Measurements from ENCODE around the gene VMP1. TPM values are rescaled to one million over a fixed set of nuclear protein-coding genes. Genes with fewer than 3 reads are reported as not detected.

The VMP1 gene
- total RNA-seq, 1 experiment from 2014 or later: 277 TPM

GRCh38 chr17:59814276-59814675 is 106.8 kb downstream of the VMP1 start:
- Histone ChIP-seq H3K4me2 (ENCODE audit: low read length) (no peak overlapping the region), H2AFZ (ENCODE audit: low read length) (no peak overlapping the region), H3K27ac (ENCODE audit: low read length) (no peak overlapping the region), H4K20me1 (ENCODE audit: low read length) (no peaks in the 10 kb centered on the region), H3K9me2 (replicated peaks; ENCODE audit: low read length) (no peaks in the 10 kb centered on the region), H3K9me3 (ENCODE audit: low read length) (no peaks in the 10 kb centered on the region), H3K27me3 (ENCODE audit: low read length) (no peaks in the 10 kb centered on the region), H3K79me2 (ENCODE audit: low read length) (no peaks in the 10 kb centered on the region), H3K4me1 (ENCODE audit: insufficient read depth, low read length) (peaks cover 12% of the 10 kb centered on the region; the same call in 1 of the 2 replicates), H3F3A (ENCODE audit: low read length, unreplicated experiment) (no peaks in the 10 kb centered on the region), H3K36me3 (ENCODE audit: low read depth, low read length) (peaks cover 4% of the 10 kb centered on the region; the same call in 1 of the 2 replicates), H3K9ac (ENCODE audit: low read length) (no peak overlapping the region), H3K4me3 (ENCODE audit: low read length) (no peak overlapping the region)
- no peak for TF ChIP-seq EZH2 (IDR thresholded peaks at IDR 0.05; ENCODE audit: low read length, unreplicated experiment)
- no peak for TF ChIP-seq EZH2phosphoT487 (IDR thresholded peaks at IDR 0.05; ENCODE audit: borderline replicate concordance, low read length)
- TF ChIP-seq CTCF (conservative IDR thresholded peaks at IDR 0.05; ENCODE audit: low read depth, low read length): no peak
- CTCF ChIA-PET: no interaction called here
- ATAC-seq: no peak
- POLR2A ChIA-PET (ENCODE audit: unreplicated experiment): interaction anchor here (0.6 kb wide), 1 partner anchor 271 kb away, joined by 3 read pairs; no protein-coding TSS in a partner anchor
- no TSS peak for BruUV-seq (replicated peaks)
- no peak for DNase-seq
- intact Hi-C loops (cut with micrococcal nuclease): no loop called here

GRCh38 chr17:59814685-59815084 is 107.2 kb downstream of the VMP1 start:
- H3K4me2 ChIP-seq (ENCODE audit: low read length): no peak overlapping the region
- ChIA-PET CTCF (no interaction called here), POLR2A (ENCODE audit: unreplicated experiment) (interaction anchor here (0.6 kb wide), 1 partner anchor 272 kb away, joined by 3 read pairs; no protein-coding TSS in a partner anchor)
- H3K4me3 ChIP-seq (ENCODE audit: low read length): no peak overlapping the region
- no peak overlapping the region for H3K9ac ChIP-seq (ENCODE audit: low read length)
- H3K4me1 ChIP-seq (ENCODE audit: insufficient read depth, low read length): peaks cover 12% of the 10 kb centered on the region; the same call in 1 of the 2 replicates
- DNase-seq (no peak), ATAC-seq (no peak)
- intact Hi-C loops (cut with micrococcal nuclease): no loop called here
- TF ChIP-seq EZH2 (IDR thresholded peaks at IDR 0.05; ENCODE audit: low read length, unreplicated experiment) (no peak), EZH2phosphoT487 (IDR thresholded peaks at IDR 0.05; ENCODE audit: borderline replicate concordance, low read length) (no peak), CTCF (conservative IDR thresholded peaks at IDR 0.05; ENCODE audit: low read depth, low read length) (no peak)
- H3K27ac ChIP-seq (ENCODE audit: low read length): no peak overlapping the region
- no peaks in the 10 kb centered on the region for H4K20me1 ChIP-seq (ENCODE audit: low read length)
- peaks cover 4% of the 10 kb centered on the region; the same call in 1 of the 2 replicates for H3K36me3 ChIP-seq (ENCODE audit: low read depth, low read length)
- no peaks in the 10 kb centered on the region for H3K9me3 ChIP-seq (ENCODE audit: low read length)
- H3F3A ChIP-seq (ENCODE audit: low read length, unreplicated experiment): no peaks in the 10 kb centered on the region
- no peaks in the 10 kb centered on the region for H3K27me3 ChIP-seq (ENCODE audit: low read length)
- no TSS peak for BruUV-seq (replicated peaks)
- no peak overlapping the region for H2AFZ ChIP-seq (ENCODE audit: low read length)
- H3K79me2 ChIP-seq (ENCODE audit: low read length): no peaks in the 10 kb centered on the region
- H3K9me2 ChIP-seq (replicated peaks; ENCODE audit: low read length): no peaks in the 10 kb centered on the region

GRCh38 chr17:59815965-59816364 is 108.5 kb downstream of the VMP1 start:
- POLR2A ChIA-PET (ENCODE audit: unreplicated experiment): interaction anchor here (0.6 kb wide), 1 partner anchor 22 kb away, joined by 30 read pairs; no protein-coding TSS in a partner anchor
- intact Hi-C loops (cut with micrococcal nuclease): no loop called here
- Histone ChIP-seq H3K4me2 (ENCODE audit: low read length) (no peak overlapping the region), H3K9me2 (replicated peaks; ENCODE audit: low read length) (no peaks in the 10 kb centered on the region), H3K4me1 (ENCODE audit: insufficient read depth, low read length) (peaks cover 5% of the 10 kb centered on the region; the same call in 1 of the 2 replicates), H3K36me3 (ENCODE audit: low read depth, low read length) (peaks cover 4% of the 10 kb centered on the region; the same call in 1 of the 2 replicates), H4K20me1 (ENCODE audit: low read length) (no peaks in the 10 kb centered on the region), H3K9me3 (ENCODE audit: low read length) (no peaks in the 10 kb centered on the region), H3K4me3 (ENCODE audit: low read length) (no peak overlapping the region), H3F3A (ENCODE audit: low read length, unreplicated experiment) (no peaks in the 10 kb centered on the region), H3K27me3 (ENCODE audit: low read length) (no peaks in the 10 kb centered on the region), H3K27ac (ENCODE audit: low read length) (no peak overlapping the region), H2AFZ (ENCODE audit: low read length) (no peak overlapping the region), H3K9ac (ENCODE audit: low read length) (no peak overlapping the region), H3K79me2 (ENCODE audit: low read length) (no peaks in the 10 kb centered on the region)
- no peak for TF ChIP-seq EZH2phosphoT487 (IDR thresholded peaks at IDR 0.05; ENCODE audit: borderline replicate concordance, low read length)
- no peak for TF ChIP-seq CTCF (conservative IDR thresholded peaks at IDR 0.05; ENCODE audit: low read depth, low read length)
- TF ChIP-seq EZH2 (IDR thresholded peaks at IDR 0.05; ENCODE audit: low read length, unreplicated experiment): no peak
- ATAC-seq (no peak), DNase-seq (no peak)
- CTCF ChIA-PET: no interaction called here
- no TSS peak for BruUV-seq (replicated peaks)
